ENCODE results near the gene HMCN1.

DNA sequence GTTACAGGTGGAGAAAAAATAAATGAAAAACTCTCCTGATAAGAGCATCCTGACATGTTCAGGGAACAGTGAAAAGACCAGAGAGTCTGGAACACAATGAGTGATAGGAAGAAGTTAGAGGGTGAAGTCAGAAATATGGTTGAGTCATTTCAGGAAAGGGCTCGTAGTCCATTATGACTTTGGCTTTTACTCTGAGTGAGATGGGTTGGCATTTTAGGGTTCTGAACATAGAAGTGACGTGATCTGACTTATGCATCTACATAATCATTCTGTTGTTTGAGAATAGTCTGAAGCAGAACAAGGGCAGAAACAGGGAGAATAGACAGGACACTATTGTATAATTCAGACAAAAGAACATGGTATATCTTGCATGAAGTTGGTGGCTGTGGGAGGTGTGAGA lies 5.8 kb downstream of the HMCN1 start:
- TF ChIP-seq POLR2AphosphoS5 (IDR thresholded peaks at IDR 0.05) (no peak), POLR2A (IDR thresholded peaks at IDR 0.05) (no peak)
- TF ChIP-seq, protein P1, sequence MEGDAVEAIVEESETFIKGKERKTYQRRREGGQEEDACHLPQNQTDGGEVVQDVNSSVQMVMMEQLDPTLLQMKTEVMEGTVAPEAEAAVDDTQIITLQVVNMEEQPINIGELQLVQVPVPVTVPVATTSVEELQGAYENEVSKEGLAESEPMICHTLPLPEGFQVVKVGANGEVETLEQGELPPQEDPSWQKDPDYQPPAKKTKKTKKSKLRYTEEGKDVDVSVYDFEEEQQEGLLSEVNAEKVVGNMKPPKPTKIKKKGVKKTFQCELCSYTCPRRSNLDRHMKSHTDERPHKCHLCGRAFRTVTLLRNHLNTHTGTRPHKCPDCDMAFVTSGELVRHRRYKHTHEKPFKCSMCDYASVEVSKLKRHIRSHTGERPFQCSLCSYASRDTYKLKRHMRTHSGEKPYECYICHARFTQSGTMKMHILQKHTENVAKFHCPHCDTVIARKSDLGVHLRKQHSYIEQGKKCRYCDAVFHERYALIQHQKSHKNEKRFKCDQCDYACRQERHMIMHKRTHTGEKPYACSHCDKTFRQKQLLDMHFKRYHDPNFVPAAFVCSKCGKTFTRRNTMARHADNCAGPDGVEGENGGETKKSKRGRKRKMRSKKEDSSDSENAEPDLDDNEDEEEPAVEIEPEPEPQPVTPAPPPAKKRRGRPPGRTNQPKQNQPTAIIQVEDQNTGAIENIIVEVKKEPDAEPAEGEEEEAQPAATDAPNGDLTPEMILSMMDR (IDR thresholded peaks at IDR 0.05): no peak
